DOHH2 (cell line): ENCODE measurements around the gene CAP1.

Source experiments
- H3F3A ChIP-seq: fragments of 200-600 bp; sonication (generic), shearing (Covaris generic); 2 replicates; pipeline ENCODE4 v1.6.0; 2016; ENCODE audit warnings: antibody characterized with exemption, mild to moderate bottlenecking; ENCODE audit not compliant: control insufficient read depth, insufficient read depth
- H3K27ac ChIP-seq: fragments of 200-600 bp; sonication (generic); 2 replicates; pipeline ENCODE4 v1.5.1; 2014; ENCODE audit warnings: low read depth, mild to moderate bottlenecking, low read length, moderate library complexity
- H3K27me3 ChIP-seq: fragments of 200-600 bp; sonication (generic); 2 replicates; pipeline ENCODE4 v1.6.1; 2014; ENCODE audit warnings: mild to moderate bottlenecking, low read length, mixed read lengths; ENCODE audit not compliant: control insufficient read depth
- H3K36me3 ChIP-seq: fragments of 200-600 bp; sonication (generic); 2 replicates; pipeline ENCODE4 v1.6.1; 2014; ENCODE audit warnings: mild to moderate bottlenecking, low read length, moderate library complexity, mixed read lengths; ENCODE audit not compliant: control insufficient read depth
- H3K4me1 ChIP-seq: fragments of 200-600 bp; sonication (generic); 2 replicates; pipeline ENCODE4 v1.6.1; 2014; ENCODE audit warnings: mild to moderate bottlenecking, low read length, mixed read lengths; ENCODE audit not compliant: control insufficient read depth
- H3K4me2 ChIP-seq: fragments of 200-600 bp; sonication (generic); 2 replicates; pipeline ENCODE4 v1.6.0; 2014; ENCODE audit warnings: mild to moderate bottlenecking, low read length, moderate library complexity
- H3K4me3 ChIP-seq: fragments of 200-600 bp; sonication (generic); 2 replicates; pipeline ENCODE4 v1.5.1; 2014; ENCODE audit warnings: mild to moderate bottlenecking, low read length, mixed read lengths
- H3K79me2 ChIP-seq: fragments of 200-600 bp; sonication (generic); 2 replicates; pipeline ENCODE4 v1.6.1; 2014; ENCODE audit warnings: mild to moderate bottlenecking, low read length, mixed read lengths; ENCODE audit not compliant: control insufficient read depth
- H3K9me2 ChIP-seq: fragments of 200-600 bp; sonication (generic); replicated peaks from 2 replicates; pipeline ENCODE4 v1.6.1; 2014; ENCODE audit warnings: mild to moderate bottlenecking, low read length, mixed read lengths; ENCODE audit not compliant: control insufficient read depth
- H3K9me3 ChIP-seq: fragments of 200-600 bp; sonication (generic); 2 replicates; pipeline ENCODE4 v1.6.1; 2014; ENCODE audit warnings: antibody characterized with exemption, low read length, mixed read lengths; ENCODE audit not compliant: control insufficient read depth, insufficient read depth
- H4K20me1 ChIP-seq: fragments of 200-600 bp; sonication (generic); 2 replicates; pipeline ENCODE4 v1.6.0; 2014; ENCODE audit warnings: low read depth, mild to moderate bottlenecking, antibody characterized with exemption, low read length, moderate library complexity; ENCODE audit not compliant: control insufficient read depth, insufficient read depth
- CTCF ChIP-seq: fragments of 200-600 bp; sonication (generic); IDR thresholded peaks from one replicate; pipeline ENCODE4 v1.5.1; 2014; ENCODE audit warnings: antibody characterized with exemption, mild to moderate bottlenecking, low read depth, low read length; ENCODE audit not compliant: poor library complexity, severe bottlenecking
- EZH2phosphoT487 ChIP-seq: fragments of 200-600 bp; sonication (generic); IDR thresholded peaks from 2 replicates; pipeline ENCODE4 v1.6.1; 2017; ENCODE audit warnings: borderline replicate concordance, mild to moderate bottlenecking, antibody characterized with exemption, low read length, moderate library complexity, mixed read lengths

The CAP1 gene

GRCh38 chr1:40058453-40059337, 18.2 kb downstream of the CAP1 start:
- Histone ChIP-seq H3K9me2 (no peaks in the 10 kb centered on the region), H3K4me3 (peak overlapping the region; percentile 59), H3K27me3 (no peaks in the 10 kb centered on the region), H3F3A (peaks cover 32% of the 10 kb centered on the region), H3K4me1 (peaks cover 86% of the 10 kb centered on the region), H3K36me3 (peaks cover 72% of the 10 kb centered on the region), H3K4me2 (peak overlapping the region; percentile 88), H3K27ac (peak overlapping the region; percentile 95), H3K9me3 (no peaks in the 10 kb centered on the region), H3K79me2 (peaks cover 81% of the 10 kb centered on the region), H4K20me1 (peaks cover 4% of the 10 kb centered on the region; the same call in 1 of the 2 replicates)
- no peak for TF ChIP-seq CTCF
- no peak for TF ChIP-seq EZH2phosphoT487

GRCh38 chr1:40059338-40059959, 18.9 kb downstream of the CAP1 start:
- no peaks in the 10 kb centered on the region for H3K9me2 ChIP-seq
- H3K79me2 ChIP-seq: peaks cover 74% of the 10 kb centered on the region
- H3F3A ChIP-seq: peaks cover 39% of the 10 kb centered on the region
- H3K9me3 ChIP-seq: no peaks in the 10 kb centered on the region
- no peaks in the 10 kb centered on the region for H3K27me3 ChIP-seq
- H4K20me1 ChIP-seq: peaks cover 4% of the 10 kb centered on the region; the same call in 1 of the 2 replicates
- H3K4me3 ChIP-seq: peak overlapping the region; percentile 59
- peak overlapping the region; percentile 88 for H3K4me2 ChIP-seq
- H3K36me3 ChIP-seq: peaks cover 79% of the 10 kb centered on the region
- peaks cover 93% of the 10 kb centered on the region for H3K4me1 ChIP-seq
- peak; percentile 60 for TF ChIP-seq CTCF
- no peak for TF ChIP-seq EZH2phosphoT487
- H3K27ac ChIP-seq: peak overlapping the region; percentile 95

- TF ChIP-seq EZH2phosphoT487: no peak
- TF ChIP-seq CTCF: no peak
- H3K9me3 ChIP-seq: no peaks in the 10 kb centered on the region
- H3K4me1 ChIP-seq: peaks cover 96% of the 10 kb centered on the region
- peaks cover 4% of the 10 kb centered on the region; the same call in 1 of the 2 replicates for H4K20me1 ChIP-seq
- peaks cover 81% of the 10 kb centered on the region for H3K36me3 ChIP-seq
- peak overlapping the region; percentile 59 for H3K4me3 ChIP-seq
- H3K79me2 ChIP-seq: peaks cover 67% of the 10 kb centered on the region
- peak overlapping the region; percentile 95 for H3K27ac ChIP-seq
- H3F3A ChIP-seq: peaks cover 42% of the 10 kb centered on the region
- H3K4me2 ChIP-seq: peak overlapping the region; percentile 88
- H3K9me2 ChIP-seq: no peaks in the 10 kb centered on the region
- no peaks in the 10 kb centered on the region for H3K27me3 ChIP-seq
Measured at GRCh38 chr1:40059960-40060750, 19.6 kb downstream of the CAP1 start.
